ENCODE measurements around the gene MED14. TPM values are rescaled to one million over a fixed set of nuclear protein-coding genes. Genes with fewer than 3 reads are reported as not detected.

The MED14 gene
- total and polyA plus RNA-seq, 2 of the 8 experiments (the other 6 are each of a cell fraction or from before 2014, with no cell fraction given) = 79.7 to 117 TPM

GRCh38 chrX:40722930-40723329 is 12.4 kb downstream of the MED14 start:
- Histone ChIP-seq H3K4me3 (ENCODE audit: extremely low read depth in 1 of 4, insufficient read depth in 2 of 4, low read depth in 3 of 4, low read length in 4 of 4) (no peak overlapping the region), H3K18ac (ENCODE audit: extremely low read depth, low read length) (no peak overlapping the region), H3K4me1 (replicated peaks in 1 of 4; ENCODE audit: control insufficient read depth in 3 of 4, insufficient read depth in 4 of 4, low read length in 3 of 4) (no peaks in the 10 kb centered on the region), H3K36me3 (ENCODE audit: control insufficient read depth in 2 of 4, insufficient read depth in 4 of 4, low read length in 3 of 4) (peaks cover 0 to 66% (median 11%) of the 10 kb centered on the region in 4 experiments; a peak in 4 of 8 replicates), H3K27me3 (replicated peaks in 1 of 4; ENCODE audit: control insufficient read depth in 3 of 4, extremely low read depth in 1 of 4, insufficient read depth in 3 of 4, low read length in 3 of 4) (no peaks in the 10 kb centered on the region), H4K91ac (replicated peaks; ENCODE audit: insufficient read length, low read length) (no peak overlapping the region), H2AFZ (ENCODE audit: low read length) (no peak overlapping the region), H3K14ac (ENCODE audit: insufficient read length) (no peak overlapping the region), H3K9ac (replicated peaks in 1 of 4; ENCODE audit: extremely low read depth in 1 of 4, low read depth in 3 of 4, low read length in 3 of 4) (no peak overlapping the region), H3K23me2 (ENCODE audit: low read depth, low read length) (no peaks in the 10 kb centered on the region), H3K23ac (ENCODE audit: insufficient read length) (no peak overlapping the region), H3K56ac (replicated peaks; ENCODE audit: insufficient read length, low read depth, low read length) (no peak overlapping the region), H4K20me1 (replicated peaks in 1 of 2; ENCODE audit: control insufficient read depth in 1 of 2, insufficient read depth in 2 of 2, low read length in 2 of 2) (peaks cover 3 to 9% of the 10 kb centered on the region in 2 experiments), H4K5ac (ENCODE audit: insufficient read length, low read depth, low read length) (no peak overlapping the region), H3K9me3 (ENCODE audit: insufficient read depth in 2 of 2, low read depth in 1 of 2, low read length in 1 of 2) (no peaks in the 10 kb centered on the region), H2BK20ac (ENCODE audit: low read length) (no peak overlapping the region), H2BK12ac (ENCODE audit: low read depth, low read length) (no peak overlapping the region), H2BK120ac (replicated peaks; ENCODE audit: low read depth, low read length) (no peak overlapping the region), H3K4me2 (ENCODE audit: insufficient read depth in 1 of 2, low read depth in 2 of 2, low read length in 2 of 2) (no peak overlapping the region), H3K79me2 (ENCODE audit: control insufficient read depth in 1 of 2, insufficient read depth in 2 of 2, low read length in 2 of 2) (peaks cover 8 to 99% of the 10 kb centered on the region in 2 experiments; a peak in 3 of 4 replicates), H4K8ac (ENCODE audit: extremely low read depth, insufficient read depth, low read length) (no peak overlapping the region), H3K79me1 (ENCODE audit: low read depth, low read length) (no peaks in the 10 kb centered on the region), H2BK15ac (ENCODE audit: low read length) (no peak overlapping the region), H3K4ac (replicated peaks; ENCODE audit: insufficient read length, low read depth, low read length) (no peak overlapping the region), H2AK5ac (ENCODE audit: low read depth, low read length) (no peak overlapping the region), H3K27ac (ENCODE audit: low read depth, low read length) (no peak overlapping the region), H2BK5ac (ENCODE audit: low read depth, low read length) (no peak overlapping the region)
- FAIRE-seq (no peak), DNase-seq (ENCODE audit: low read depth in 1 of 2, low spot score in 2 of 2) (no peak)
- ChIA-PET CTCF (ENCODE audit: partially characterized antibody) (no interaction called here), POLR2A (ENCODE audit: partially characterized antibody) (no interaction called here)
- 100% methylated on average over 1 of the region's 1 CpG; no CpG with 5 or more reads in 1 of the 2 experiments for WGBS, 2 experiments (ENCODE audit: extremely low coverage in 1 of 2, insufficient coverage in 1 of 2, insufficient read length in 1 of 2, insufficient replicate concordance in 2 of 2, low coverage in 1 of 2, low lambda C conversion rate in 2 of 2, missing lambda C conversion rate in 1 of 2)
- no peak for TF ChIP-seq FOSL1 (IDR thresholded peaks at IDR 0.05; ENCODE audit: insufficient read depth, low read depth, low read length)
- TF ChIP-seq CBX8 (IDR thresholded peaks at IDR 0.05; ENCODE audit: borderline replicate concordance, low read depth, low read length) = no peak
- TF ChIP-seq NRF1 (IDR thresholded peaks at IDR 0.05; ENCODE audit: low read depth, low read length) = no peak
- TF ChIP-seq KDM1A (IDR thresholded peaks at IDR 0.05; ENCODE audit: borderline replicate concordance, low read length) = no peak
- TF ChIP-seq POLR2A (IDR thresholded peaks at IDR 0.05; ENCODE audit: control extremely low read depth in 1 of 2, low read depth in 2 of 2, low read length in 2 of 2) = no peak
